HEK293 (cell line): Measurements from ENCODE around the gene DDX31.
A peak's percentile ranks its signal among the peaks of the same experiment; 100 is the strongest.

ENCODE experiments used
- CTCF ChIA-PET: fragments of 350-600 bp; formaldehyde crosslinking; extraction: SDS; loops from one replicate; lab custom pipeline; 2021; ENCODE audit warnings: antibody characterized with exemption; lab: Yijun Ruan, JAX
- POLR2A ChIA-PET: fragments of 300-600 bp; formaldehyde crosslinking; extraction: SDS; loops from one replicate; lab custom pipeline; 2020; ENCODE audit warnings: antibody characterized with exemption, inconsistent platforms; lab: Yijun Ruan, JAX
- H3K27ac ChIP-seq: fragments of 200-500 bp; sonication (Bioruptor generic); 2 replicates; pipeline ENCODE4 v1.5.1; 2014; ENCODE audit warnings: low read depth, low read length, control low read depth, inconsistent platforms; ENCODE audit errors: extremely low read depth
- H3K36me3 ChIP-seq, 2 experiments: fragments of 200-500 bp in 1 of 2; sonication (Bioruptor generic) in 1 of 2; 1 replicate in 1 of 2; 2 replicates in 1 of 2; pipeline ENCODE4 v1.5.1; 2014 to 2017; ENCODE audit warnings: inconsistent platforms in 2 of 2, low read length in 2 of 2; ENCODE audit not compliant: control insufficient read depth in 2 of 2, insufficient read depth in 1 of 2
- H3K4me1 ChIP-seq: fragments of 200-500 bp; sonication (Bioruptor generic); 2 replicates; pipeline ENCODE4 v1.5.1; 2014; ENCODE audit warnings: mild to moderate bottlenecking, low read length, inconsistent platforms; ENCODE audit not compliant: control insufficient read depth, insufficient read depth
- H3K4me3 ChIP-seq: 2 replicates; pipeline ENCODE4 v1.5.1; 2011; ENCODE audit warnings: low read depth, mild to moderate bottlenecking, control low read depth, low read length, moderate library complexity
- H3K9me3 ChIP-seq: fragments of 200-500 bp; sonication (Bioruptor generic); 2 replicates; pipeline ENCODE4 v1.5.1; 2014; ENCODE audit warnings: low read depth, low read length, inconsistent platforms; ENCODE audit not compliant: control insufficient read depth, insufficient read depth
- GLIS1 ChIP-seq: fragments of 450-650 bp; formaldehyde crosslinking; IDR thresholded peaks from 2 replicates; pipeline ENCODE4 v1.5.1; 2016; ENCODE audit warnings: missing biosample characterization, missing genetic modification characterization
- HOXD13 ChIP-seq: sonication (generic); formaldehyde crosslinking; IDR thresholded peaks from 2 replicates; pipeline ENCODE4 v1.8.0; 2022; ENCODE audit warnings: missing genetic modification reagents, borderline replicate concordance
- KLF10 ChIP-seq: fragments of 450-650 bp; IDR thresholded peaks from 2 replicates; pipeline ENCODE4 v1.5.1; 2018; ENCODE audit warnings: missing biosample characterization, mild to moderate bottlenecking, missing genetic modification characterization
- KLF9 ChIP-seq: fragments of 450-650 bp; formaldehyde crosslinking; IDR thresholded peaks from 2 replicates; pipeline ENCODE4 v1.5.1; 2016; ENCODE audit warnings: missing biosample characterization, missing genetic modification characterization, low read depth
- PRDM1 ChIP-seq: fragments of 450-650 bp; formaldehyde crosslinking; IDR thresholded peaks from 2 replicates; pipeline ENCODE4; 2016; ENCODE audit warnings: missing biosample characterization, missing genetic modification characterization
- REST ChIP-seq: fragments of 450-650 bp; formaldehyde crosslinking; IDR thresholded peaks from 2 replicates; pipeline ENCODE4 v1.5.1; 2016; ENCODE audit warnings: missing biosample characterization, missing genetic modification characterization
- SCRT2 ChIP-seq: fragments of 450-650 bp; formaldehyde crosslinking; IDR thresholded peaks from 2 replicates; pipeline ENCODE4 v1.5.1; 2016; ENCODE audit warnings: missing biosample characterization, missing genetic modification characterization
- SP3 ChIP-seq: fragments of 450-650 bp; formaldehyde crosslinking; IDR thresholded peaks from 2 replicates; pipeline ENCODE4 v1.5.1; 2016; ENCODE audit warnings: missing biosample characterization, missing genetic modification characterization
- ZFP3 ChIP-seq: fragments of 450-650 bp; formaldehyde crosslinking; IDR thresholded peaks from 2 replicates; pipeline ENCODE4 v1.5.1; 2016; ENCODE audit warnings: low read depth, missing biosample characterization, missing genetic modification characterization
- ZNF148 ChIP-seq: fragments of 450-650 bp; formaldehyde crosslinking; IDR thresholded peaks from 2 replicates; pipeline ENCODE4 v1.5.0; 2017; ENCODE audit warnings: missing biosample characterization, missing genetic modification characterization, borderline replicate concordance
- ZNF155 ChIP-seq: fragments of 450-650 bp; formaldehyde crosslinking; IDR thresholded peaks from 2 replicates; pipeline ENCODE4 v1.5.1; 2016; ENCODE audit warnings: missing biosample characterization, missing genetic modification characterization
- ZNF169 ChIP-seq: fragments of 450-650 bp; formaldehyde crosslinking; IDR thresholded peaks from 2 replicates; pipeline ENCODE4 v1.5.1; 2016; ENCODE audit warnings: missing biosample characterization, missing genetic modification characterization
- ZNF175 ChIP-seq: fragments of 450-650 bp; formaldehyde crosslinking; IDR thresholded peaks from 2 replicates; pipeline ENCODE4 v1.5.1; 2016; ENCODE audit warnings: missing biosample characterization, missing genetic modification characterization
- ZNF280C ChIP-seq: fragments of 450-650 bp; formaldehyde crosslinking; IDR thresholded peaks from 2 replicates; pipeline ENCODE4 v1.5.1; 2016; ENCODE audit warnings: missing biosample characterization, missing genetic modification characterization
- ZNF354C ChIP-seq: fragments of 450-650 bp; formaldehyde crosslinking; IDR thresholded peaks from 2 replicates; pipeline ENCODE4 v1.5.1; 2016; ENCODE audit warnings: missing biosample characterization, missing genetic modification characterization, low read depth, borderline replicate concordance
- ZNF426 ChIP-seq: fragments of 450-650 bp; formaldehyde crosslinking; IDR thresholded peaks from 2 replicates; pipeline ENCODE4 v1.5.1; 2017; ENCODE audit warnings: missing biosample characterization, missing genetic modification characterization, mild to moderate bottlenecking, inconsistent platforms, moderate library complexity
- ZNF513 ChIP-seq: fragments of 450-650 bp; IDR thresholded peaks from 2 replicates; pipeline ENCODE4 v1.5.1; 2018; ENCODE audit warnings: missing biosample characterization, missing genetic modification characterization
- ZNF639 ChIP-seq: fragments of 450-650 bp; formaldehyde crosslinking; IDR thresholded peaks from 2 replicates; pipeline ENCODE4 v1.5.1; 2016; ENCODE audit warnings: missing biosample characterization, missing genetic modification characterization
- ZNF658 ChIP-seq: fragments of 450-650 bp; formaldehyde crosslinking; IDR thresholded peaks from 2 replicates; pipeline ENCODE4; 2016; ENCODE audit warnings: missing biosample characterization, missing genetic modification characterization
- ZNF692 ChIP-seq: fragments of 450-650 bp; formaldehyde crosslinking; IDR thresholded peaks from 2 replicates; pipeline ENCODE4 v1.5.1; 2016; ENCODE audit warnings: missing biosample characterization, missing genetic modification characterization
- ZNF701 ChIP-seq: fragments of 450-650 bp; formaldehyde crosslinking; IDR thresholded peaks from 2 replicates; pipeline ENCODE4 v1.5.1; 2016; ENCODE audit warnings: missing biosample characterization, missing genetic modification characterization
- ZSCAN4 ChIP-seq: fragments of 450-650 bp; formaldehyde crosslinking; IDR thresholded peaks from 2 replicates; pipeline ENCODE4 v1.5.1; 2017; ENCODE audit warnings: missing biosample characterization, missing genetic modification characterization

DDX31 gene

GRCh38 chr9:132669698-132670456 lies at the start of gene DDX31:
Gene DDX31, minus strand, starts transcription at chr9:132669983. Its CDS starts 49 bp downstream, at chr9:132669934.
- Histone ChIP-seq H3K4me1 (no peaks in the 10 kb centered on the region), H3K9me3 (no peaks in the 10 kb centered on the region), H3K27ac (peak within 1 kb of the TSS; percentile 98), H3K4me3 (peak within 1 kb of the TSS; percentile 94), H3K36me3 (peaks cover 0 to 6% of the 10 kb centered on the region in 2 experiments; a peak in 1 of 3 replicates)
- ChIA-PET CTCF (interaction anchor here (0.6 to 1.5 kb wide), 10 partner anchors 12 to 1659 kb away, joined by 3 to 5 read pairs (median 3); no protein-coding TSS in a partner anchor), POLR2A (interaction anchor here (0.7 to 2.8 kb wide), 20 partner anchors 9 to 361 kb away, joined by 3 to 12 read pairs (median 3); partner anchors contain the start of genes GTF3C5, SETX and TSC1)
- TF ChIP-seq ZFP3 (no peak), ZNF354C (no peak), REST (no peak; the same call in 1 of the 2 replicates), ZNF155 (tag by site-specific recombination) (no peak), SCRT2 (tag by site-specific recombination) (peak; percentile 70), ZNF513 (tag by site-specific recombination) (no peak), ZNF658 (tag by site-specific recombination) (no peak), ZNF639 (tag by site-specific recombination) (no peak; the same call in none of the 2 replicates), ZSCAN4 (tag by site-specific recombination) (no peak; the same call in 1 of the 2 replicates), ZNF169 (tag by site-specific recombination) (no peak), ZNF280C (tag by site-specific recombination) (no peak), HOXD13 (peak; percentile 50; the same call in 1 of the 2 replicates), ZNF175 (tag by site-specific recombination) (no peak), KLF9 (tag by site-specific recombination) (peak; percentile 94), ZNF701 (no peak), PRDM1 (tag by site-specific recombination) (no peak), ZNF148 (tag by site-specific recombination) (0 out of 2 replicates have a peak, but pooled peaks have one; percentile 68), ZNF426 (tag by site-specific recombination) (no peak), KLF10 (tag by site-specific recombination) (peak; percentile 82), GLIS1 (tag by site-specific recombination) (peak; percentile 73), SP3 (tag by site-specific recombination) (peak; percentile 57), ZNF692 (peak; percentile 95)
